HCT116 (cell line): ENCODE results near the gene ZNF177. TPM values are rescaled to one million over a fixed set of nuclear protein-coding genes. Genes with fewer than 3 reads are reported as not detected.

ENCODE experiments used
- ATAC-seq: fragments of 200-7000 bp; cut with Tn5 transposase; 2 replicates; pipeline ENCODE4 v1.9.1; 2020; ENCODE audit warnings: mild to moderate bottlenecking, moderate library complexity
- BruUV-seq: library from RNA; stranded (reverse); fragments of 400-500 nt; replicated peaks from 2 replicates; lab custom pipeline; 2021; lab: Mats Ljungman, UMichigan
- CTCF ChIA-PET: fragments of 300-600 bp; sonication (Branson Sonifier 250); formaldehyde crosslinking; loops from one replicate; lab custom pipeline; 2021; ENCODE audit warnings: antibody characterized with exemption; lab: Charles Lee
- POLR2A ChIA-PET: fragments of 300-600, 350-600 bp; sonication (Branson Sonifier 250); formaldehyde crosslinking; loops from one replicate; lab custom pipeline; 2021; ENCODE audit warnings: antibody characterized with exemption; lab: Charles Lee
- RAD21 ChIA-PET, 2 experiments: fragments of 300-600 bp; sonication (Branson Sonifier 250); formaldehyde crosslinking; loops; one replicate each; lab custom pipeline; 2023; ENCODE audit warnings: low total read pairs in 2 of 2; ENCODE audit not compliant: uncharacterized antibody in 2 of 2, unreplicated experiment in 2 of 2, low non-redundant PET in 1 of 2; lab: Charles Lee
- DNase-seq: peaks from one replicate; pipeline ENCODE4 v3.0.0-alpha.2; 2010; ENCODE audit warnings: low read depth, low spot score
- H2AFZ ChIP-seq: fragments of 200-600 bp; shearing (Covaris generic), sonication (generic); 2 replicates; pipeline ENCODE4 v1.6.1; 2017; ENCODE audit warnings: low read depth, mixed run types, mixed read lengths, antibody characterized with exemption, low read length; ENCODE audit not compliant: poor library complexity, severe bottlenecking
- H3K27ac ChIP-seq: 2 replicates; pipeline ENCODE4 v1.5.1; 2012; ENCODE audit warnings: low read depth, low read length
- H3K27me3 ChIP-seq: fragments of 200-600 bp; sonication (generic); 2 replicates; pipeline ENCODE4 v1.6.1; 2016; ENCODE audit warnings: mixed run types, low read length, mixed read lengths; ENCODE audit not compliant: insufficient read depth
- H3K36me3 ChIP-seq, 2 experiments: fragments of 200-500 bp in 1 of 2; fragments of 200-600 bp in 1 of 2; sonication (Bioruptor generic) in 1 of 2; sonication (generic) in 1 of 2; 2 replicates each; pipeline versions ENCODE4 v1.5.1 to v1.6.1; 2014 to 2016; ENCODE audit warnings: low read length in 2 of 2, inconsistent platforms in 1 of 2, mixed read lengths in 1 of 2, mixed run types in 1 of 2; ENCODE audit not compliant: insufficient read depth in 2 of 2, control insufficient read depth in 1 of 2
- H3K4me1 ChIP-seq, 2 experiments: fragments of 200-600 bp in 1 of 2; sonication (generic) in 1 of 2; 2 replicates each; pipeline versions ENCODE4 v1.5.1 to v1.6.1; 2012 to 2017; ENCODE audit warnings: low read length in 2 of 2, inconsistent platforms in 1 of 2, mild to moderate bottlenecking in 1 of 2, mixed read lengths in 1 of 2, mixed run types in 1 of 2, moderate library complexity in 1 of 2; ENCODE audit not compliant: insufficient read depth in 2 of 2, control insufficient read depth in 1 of 2
- H3K4me2 ChIP-seq: fragments of 200-600 bp; sonication (generic); 2 replicates; pipeline ENCODE4 v1.6.1; 2017; ENCODE audit warnings: mixed run types, low read length, mixed read lengths
- H3K4me3 ChIP-seq, 2 experiments: fragments of 200-600 bp in 1 of 2; sonication (generic) in 1 of 2; replicated peaks in 1 of 2; 2 replicates each; pipeline ENCODE4 v1.5.1; 2011 to 2016; ENCODE audit warnings: low read length in 2 of 2, control low read depth in 1 of 2, low read depth in 1 of 2, mild to moderate bottlenecking in 1 of 2, mixed read lengths in 1 of 2, mixed run types in 1 of 2
- H3K79me2 ChIP-seq: fragments of 200-600 bp; sonication (generic); 2 replicates; pipeline ENCODE4 v1.6.1; 2017; ENCODE audit warnings: mild to moderate bottlenecking, mixed run types, low read length, moderate library complexity, mixed read lengths; ENCODE audit not compliant: insufficient read depth
- H3K9ac ChIP-seq: fragments of 200-600 bp; sonication (generic); 2 replicates; pipeline ENCODE4 v1.6.1; 2016; ENCODE audit warnings: low read length, mixed read lengths
- H3K9me2 ChIP-seq: fragments of 200-600 bp; sonication (generic), shearing (Covaris generic); 2 replicates; pipeline ENCODE4 v1.6.1; 2017; ENCODE audit warnings: mixed run types, mild to moderate bottlenecking, moderate library complexity; ENCODE audit not compliant: insufficient read depth
- H3K9me3 ChIP-seq, 2 experiments: fragments of 200-500 bp in 1 of 2; fragments of 200-600 bp in 1 of 2; sonication (Bioruptor generic) in 1 of 2; sonication (generic) in 1 of 2; 2 replicates each; pipeline ENCODE4 v1.6.1; 2014 to 2017; ENCODE audit warnings: low read length in 2 of 2, mixed read lengths in 2 of 2, inconsistent platforms in 1 of 2, low read depth in 1 of 2, mild to moderate bottlenecking in 1 of 2, mixed run types in 1 of 2, moderate library complexity in 1 of 2; ENCODE audit not compliant: control insufficient read depth in 1 of 2, insufficient read depth in 1 of 2
- H4K20me1 ChIP-seq: fragments of 200-600 bp; sonication (generic), shearing (Covaris generic); 2 replicates; pipeline ENCODE4 v1.6.1; 2017; ENCODE audit warnings: mixed run types, mild to moderate bottlenecking, moderate library complexity; ENCODE audit not compliant: insufficient read depth
- CBX3 ChIP-seq: IDR thresholded peaks from 2 replicates; pipeline ENCODE4 v1.6.1; 2012; ENCODE audit warnings: low read depth
- EGR1 ChIP-seq: IDR thresholded peaks from 2 replicates; pipeline ENCODE4 v1.6.1; 2012; ENCODE audit warnings: low read depth
- POLR2A ChIP-seq: IDR thresholded peaks from 2 replicates; pipeline ENCODE4 v1.7.0; 2011; ENCODE audit warnings: borderline replicate concordance; ENCODE audit not compliant: insufficient read depth, insufficient read length; ENCODE audit errors: extremely low read depth
- RAD21 ChIP-seq: IDR thresholded peaks from 2 replicates; pipeline ENCODE4 v1.6.1; 2012; ENCODE audit warnings: low read depth, mild to moderate bottlenecking
- SRF ChIP-seq: IDR thresholded peaks from 2 replicates; pipeline ENCODE4 v1.6.1; 2012; ENCODE audit warnings: low read depth
- YY1 ChIP-seq: IDR thresholded peaks from 2 replicates; pipeline ENCODE4 v1.6.1; 2011; ENCODE audit warnings: low read length, low read depth, moderate library complexity, mild to moderate bottlenecking; ENCODE audit not compliant: insufficient replicate concordance; ENCODE audit errors: extremely low read depth
- ZBTB33 ChIP-seq: IDR thresholded peaks from 2 replicates; pipeline ENCODE4 v1.6.1; 2011; ENCODE audit warnings: mild to moderate bottlenecking, low read length, moderate library complexity; ENCODE audit not compliant: insufficient replicate concordance; ENCODE audit errors: extremely low read depth
- ZFX ChIP-seq: fragments of 450-650 bp; IDR thresholded peaks from 2 replicates; pipeline ENCODE4 v1.6.1; 2017
- intact Hi-C: fragments of 100-400 bp; cut with micrococcal nuclease; formaldehyde crosslinking; loops from 2 replicates; pipeline ENCODE4 v1.10.0; 2022
- total RNA-seq: library from RNA; stranded (reverse); gene quantifications from one replicate; pipeline ENCODE4 v1.2.1, GENCODE V29; 2021; ENCODE audit not compliant: unreplicated experiment

ZNF177 gene
- total RNA-seq, 1 experiment from 2014 or later: 1.2 TPM

- TF ChIP-seq ZBTB33 (no peak), SRF (no peak)
Measured at GRCh38 chr19:9324584-9324962, 38.2 kb upstream of the ZNF177 start (continued).

GRCh38 chr19:9329999-9330398 lies 32.8 kb upstream of the ZNF177 start:
- ChIA-PET RAD21 (no interaction called here), POLR2A (no interaction called here), CTCF (no interaction called here)
- DNase-seq: no peak
- intact Hi-C loops: loop anchor here (10.0 kb wide), 2 partner anchors 255 to 345 kb away; partner anchors contain the start of genes ZNF121 and ZNF562
- no peak for ATAC-seq
- TF ChIP-seq CBX3 (0 out of 2 replicates have a peak, but pooled peaks have one; percentile 37), RAD21 (no peak), YY1 (no peak), POLR2A (no peak), EGR1 (no peak), ZFX (no peak)
- H3K4me1 ChIP-seq: peaks cover 0 to under 1% of the 10 kb centered on the region in 2 experiments; a peak in 1 of 4 replicates
- no TSS peak for BruUV-seq
- peaks cover 9% of the 10 kb centered on the region for H3K79me2 ChIP-seq
- no peaks in the 10 kb centered on the region; a peak in 1 of 4 replicates for H3K36me3 ChIP-seq
- H2AFZ ChIP-seq: no peak overlapping the region
- no peaks in the 10 kb centered on the region for H4K20me1 ChIP-seq
- H3K4me3 ChIP-seq: no peak overlapping the region
- H3K4me2 ChIP-seq: no peak overlapping the region
- H3K27ac ChIP-seq: no peak overlapping the region
- H3K9me3 ChIP-seq: peaks cover 15 to 52% of the 10 kb centered on the region in 2 experiments; a peak in 3 of 4 replicates
- H3K9me2 ChIP-seq: no peaks in the 10 kb centered on the region
- H3K27me3 ChIP-seq: no peaks in the 10 kb centered on the region
- H3K9ac ChIP-seq: no peak overlapping the region
